GM12865 (cell line): Measurements from ENCODE around the gene KLHL14.

Experiments used
- DNase-seq: peaks from one replicate; pipeline ENCODE4 v3.0.0; 2010; ENCODE audit warnings: low read depth
- H3K4me3 ChIP-seq: 2 replicates; pipeline ENCODE4 v1.5.1; 2011; ENCODE audit warnings: mild to moderate bottlenecking, low read depth, low read length, control low read depth
- CTCF ChIP-seq: IDR thresholded peaks from 2 replicates; pipeline ENCODE4 v1.5.1; 2011; ENCODE audit warnings: low read length, control low read depth, low read depth, inconsistent platforms; ENCODE audit not compliant: insufficient read depth; ENCODE audit errors: missing control alignments

KLHL14 gene

GRCh38 chr18:32684096-32684495, 88.7 kb downstream of the KLHL14 start:
- TF ChIP-seq CTCF: no peak
- no peak overlapping the region for H3K4me3 ChIP-seq
- no peak for DNase-seq

GRCh38 chr18:32683044-32683443, 89.8 kb downstream of the KLHL14 start:
- no peak overlapping the region for H3K4me3 ChIP-seq
- no peak for TF ChIP-seq CTCF
- no peak for DNase-seq

GRCh38 chr18:32677578-32677977, 95.2 kb downstream of the KLHL14 start:
- H3K4me3 ChIP-seq: no peak overlapping the region
- DNase-seq: no peak
- no peak for TF ChIP-seq CTCF

DNA sequence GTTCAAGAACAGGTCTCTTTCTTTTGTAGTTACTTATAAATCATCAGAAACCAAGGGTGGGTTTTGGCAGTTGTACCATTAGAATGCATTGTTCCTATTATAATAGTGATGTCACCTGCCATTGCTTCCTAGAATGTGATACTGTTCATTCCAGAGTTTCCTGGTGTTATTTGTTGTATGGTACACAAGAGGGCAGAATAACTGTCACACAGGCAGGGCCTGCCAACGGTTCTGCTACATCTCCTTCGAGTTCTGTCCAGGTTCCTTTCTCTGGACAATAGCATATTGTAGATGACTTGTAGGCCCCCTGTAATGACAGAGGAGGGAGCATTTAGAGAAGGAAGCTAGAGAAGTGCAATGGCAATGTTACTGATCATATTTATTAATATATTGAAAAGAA, 98.3 kb downstream of the KLHL14 start:
- no peak for TF ChIP-seq CTCF
- DNase-seq: no peak
- no peak overlapping the region for H3K4me3 ChIP-seq

GRCh38 chr18:32672398-32672797, 100.4 kb downstream of the KLHL14 start:
- no peak for TF ChIP-seq CTCF
- no peak for DNase-seq

GRCh38 chr18:32670727-32671126, 102.1 kb downstream of the KLHL14 start:
- H3K4me3 ChIP-seq: no peak overlapping the region
- no peak for TF ChIP-seq CTCF
- no peak for DNase-seq

More at GRCh38 chr18:32672398-32672797, 100.4 kb downstream of the KLHL14 start:
- no peak overlapping the region for H3K4me3 ChIP-seq

- no peak overlapping the region for H3K4me3 ChIP-seq
- DNase-seq: peak; percentile 9
- TF ChIP-seq CTCF: peak; percentile 31
Measured at GRCh38 chr18:32669549-32670165, 103.2 kb downstream of the KLHL14 start.
